Ishikawa (cell line): ENCODE results near the gene SIGLEC11.

Experiments used
- MAX ChIP-seq: IDR thresholded peaks from 2 replicates; pipeline ENCODE4 v1.6.1; 2012
- RAD21 ChIP-seq: IDR thresholded peaks from 2 replicates; pipeline ENCODE4 v1.6.1; 2012; ENCODE audit warnings: low read depth

- TF ChIP-seq MAX (no peak), RAD21 (no peak)
Measured at GRCh38 chr19:49973987-49974386, 13.0 kb upstream of the SIGLEC11 start.
